IPS DF 6.9 (cell line): ENCODE results near the gene CBS.
A peak's percentile ranks its signal among the peaks of the same experiment; 100 is the strongest.
"Not testable (repeated sequence)": the region's sequence is repeated elsewhere in the genome, so short reads cannot be mapped to it uniquely, and the experiment has no call there.

Experiments used
- DNase-seq: peaks from one replicate; pipeline ENCODE4 v3.0.0-alpha.2; 2013; ENCODE audit warnings: low read depth, low spot score
- H3K27ac ChIP-seq: one replicate; pipeline ENCODE4 v1.5.1; 2013; ENCODE audit warnings: low read length, control low read depth
- H3K27me3 ChIP-seq: 2 replicates; pipeline ENCODE4 v1.6.1; 2013; ENCODE audit warnings: mild to moderate bottlenecking, low read length; ENCODE audit not compliant: control insufficient read depth, insufficient read depth
- H3K36me3 ChIP-seq: 2 replicates; pipeline ENCODE4 v1.6.1; 2013; ENCODE audit warnings: low read length; ENCODE audit not compliant: control insufficient read depth, insufficient read depth
- H3K4me1 ChIP-seq: 2 replicates; pipeline ENCODE4 v1.6.1; 2013; ENCODE audit warnings: low read length; ENCODE audit not compliant: control insufficient read depth, insufficient read depth
- H3K4me3 ChIP-seq: 2 replicates; pipeline ENCODE4 v1.5.1; 2013; ENCODE audit warnings: mild to moderate bottlenecking, low read length
- H3K9me3 ChIP-seq: 2 replicates; pipeline ENCODE4 v1.6.1; 2013; ENCODE audit warnings: low read length, inconsistent platforms; ENCODE audit not compliant: control insufficient read depth, insufficient read depth
- WGBS: extraction: QIAGEN DNeasy Blood & Tissue Kit; methylation state at CpG from one replicate; pipeline ENCODE4 v1.1.7; 2013; ENCODE audit warnings: mixed read lengths, missing lambda C conversion rate; ENCODE audit not compliant: insufficient read length, insufficient coverage; 5-methylcytosine and 5-hydroxymethylcytosine counted together

CBS gene

DNA sequence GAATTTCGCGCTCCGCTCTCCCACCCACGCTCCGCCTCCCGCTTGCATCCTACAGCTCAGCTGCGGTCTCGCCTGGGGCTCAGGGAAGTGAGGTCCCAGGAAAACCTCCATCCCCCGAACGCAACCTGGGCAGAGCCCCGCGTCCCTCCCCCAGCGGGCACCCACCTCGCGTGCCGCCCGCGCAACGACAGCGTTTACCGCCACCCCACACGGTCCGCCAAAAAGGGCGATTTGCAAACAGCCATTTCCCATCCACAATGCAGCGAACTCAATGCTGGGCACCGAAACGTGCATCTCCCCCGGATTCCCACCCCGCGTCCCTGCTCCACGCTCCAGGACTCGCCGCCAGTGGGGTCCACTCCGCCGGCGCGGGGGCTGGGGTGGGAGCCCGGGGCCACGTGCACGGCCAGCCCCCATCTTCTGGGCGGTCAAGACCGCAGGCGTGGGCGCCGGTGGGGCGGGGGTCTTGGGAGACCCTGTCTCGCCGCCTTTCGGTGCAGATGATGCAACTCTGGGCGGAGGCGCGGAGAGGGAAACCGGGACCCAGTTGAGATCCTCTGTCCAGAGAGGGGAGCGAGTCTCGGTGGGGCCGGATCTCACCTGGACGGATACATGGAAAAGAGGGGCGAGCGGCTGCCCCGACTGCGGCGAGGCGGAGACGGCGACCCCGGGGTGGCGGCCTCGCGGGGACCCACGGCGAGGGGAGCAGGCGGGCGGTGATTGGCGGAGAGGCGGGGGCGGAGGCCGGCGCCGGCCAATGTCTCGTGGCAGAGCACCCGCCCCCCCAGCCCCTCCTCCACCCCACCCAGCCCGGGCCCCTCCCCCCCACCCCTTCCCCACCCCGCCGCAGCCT is at the start of gene CBS:
Gene CBS, minus strand, starts transcription at position 666 of the 853 bp plus-strand sequence. CDS start 3,642 bp downstream, outside the sequence.
- not testable (repeated sequence) for DNase-seq, H3K4me3 ChIP-seq, H3K9me3 ChIP-seq, H3K36me3 ChIP-seq, H3K4me1 ChIP-seq, H3K27me3 ChIP-seq, H3K27ac ChIP-seq
- no CpG with 5 or more reads among the region's 84 CpGs for WGBS

DNA sequence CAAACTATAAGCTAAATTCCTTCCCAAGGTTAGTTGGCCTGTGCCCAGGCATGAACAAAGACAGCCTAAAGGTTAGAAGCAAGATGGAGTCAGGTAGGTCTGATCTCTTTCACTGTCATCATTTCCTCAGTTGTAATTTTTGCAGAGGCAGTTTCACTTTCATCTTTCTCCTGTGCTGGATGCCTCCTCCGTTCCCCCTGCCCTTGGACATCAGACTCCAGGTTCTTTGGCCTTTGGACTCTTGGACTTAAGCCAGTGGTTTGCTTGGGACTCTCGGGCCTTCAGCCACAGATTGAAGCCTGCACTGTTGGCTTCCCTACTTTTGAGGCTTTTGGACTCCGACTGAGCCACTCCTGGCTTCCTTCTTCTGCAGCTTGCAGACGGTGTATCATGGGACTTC is 40.3 kb upstream of the CBS start:
- H3K27ac ChIP-seq, H3K36me3 ChIP-seq, H3K4me1 ChIP-seq, DNase-seq, H3K27me3 ChIP-seq, H3K4me3 ChIP-seq, H3K9me3 ChIP-seq: not testable (repeated sequence)
- no CpG with 5 or more reads among the region's 4 CpGs for WGBS

DNA sequence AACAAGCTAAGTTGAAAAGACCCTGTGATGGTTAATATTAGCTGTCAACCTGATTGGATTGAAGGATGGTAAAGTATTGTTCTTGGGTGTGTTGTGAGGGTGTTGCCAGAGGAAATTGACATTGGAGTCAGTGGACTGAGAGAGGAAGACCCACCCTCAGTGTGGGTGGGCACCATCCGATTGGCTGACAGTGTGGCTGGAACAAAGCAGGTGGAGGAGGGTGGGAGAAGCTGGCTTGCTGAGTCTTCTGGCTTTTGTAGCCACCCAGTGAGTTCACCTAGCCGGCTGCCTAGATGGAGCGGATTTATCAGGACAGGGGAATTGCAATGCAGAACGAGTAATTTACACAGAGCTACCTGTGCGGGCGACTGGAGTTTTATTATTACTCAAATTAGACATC is 38.8 kb upstream of the CBS start:
- H3K4me1 ChIP-seq, H3K9me3 ChIP-seq, H3K36me3 ChIP-seq, H3K27ac ChIP-seq, DNase-seq, H3K4me3 ChIP-seq, H3K27me3 ChIP-seq: not testable (repeated sequence)
- no CpG with 5 or more reads among the region's 6 CpGs for WGBS

DNA sequence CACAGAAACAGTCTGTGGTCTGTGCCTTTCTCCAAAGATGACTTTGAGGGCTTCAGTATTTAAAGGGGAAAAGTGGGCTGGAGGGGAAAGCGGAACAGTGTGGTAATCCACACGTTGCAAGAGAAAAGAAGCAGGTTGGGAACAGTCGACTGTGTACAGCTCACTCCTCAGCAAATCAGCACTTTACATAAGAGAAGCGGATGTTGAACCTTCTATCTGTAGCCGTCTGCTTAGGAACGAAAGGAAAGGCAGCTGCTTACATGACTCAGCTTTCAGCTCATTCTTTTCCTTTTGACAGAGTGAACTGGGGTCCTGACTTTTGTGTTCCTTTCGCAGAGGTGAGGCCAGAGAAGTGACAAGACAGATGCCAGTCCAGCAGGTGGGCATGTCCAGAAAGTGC is 33.4 kb upstream of the CBS start:
- WGBS: no CpG with 5 or more reads among the region's 7 CpGs
- not testable (repeated sequence) for H3K4me3 ChIP-seq, H3K9me3 ChIP-seq, H3K4me1 ChIP-seq, H3K36me3 ChIP-seq, H3K27me3 ChIP-seq, H3K27ac ChIP-seq, DNase-seq

DNA sequence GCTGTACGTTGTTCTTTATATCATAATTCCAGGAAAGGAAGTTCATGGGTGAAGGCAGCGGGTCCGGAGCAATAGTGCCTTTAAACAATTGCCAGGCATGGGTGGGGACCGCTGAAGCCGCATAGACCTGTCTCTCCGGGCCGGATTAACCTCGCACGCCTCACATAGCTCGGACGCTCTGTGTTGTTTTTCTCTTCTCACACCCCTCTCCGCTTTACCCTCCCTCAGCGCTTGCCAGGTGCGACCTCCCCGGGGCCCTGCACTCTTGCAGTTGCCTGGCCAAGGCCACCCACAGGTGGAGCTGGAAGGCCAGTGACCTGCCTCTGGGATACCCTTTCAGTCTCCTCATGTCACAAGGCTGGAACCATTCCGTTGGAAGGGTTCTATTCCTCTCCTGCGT is 32.5 kb upstream of the CBS start:
- no CpG with 5 or more reads among the region's 17 CpGs for WGBS
- not testable (repeated sequence) for DNase-seq, H3K9me3 ChIP-seq, H3K27ac ChIP-seq, H3K27me3 ChIP-seq, H3K36me3 ChIP-seq, H3K4me3 ChIP-seq, H3K4me1 ChIP-seq

DNA sequence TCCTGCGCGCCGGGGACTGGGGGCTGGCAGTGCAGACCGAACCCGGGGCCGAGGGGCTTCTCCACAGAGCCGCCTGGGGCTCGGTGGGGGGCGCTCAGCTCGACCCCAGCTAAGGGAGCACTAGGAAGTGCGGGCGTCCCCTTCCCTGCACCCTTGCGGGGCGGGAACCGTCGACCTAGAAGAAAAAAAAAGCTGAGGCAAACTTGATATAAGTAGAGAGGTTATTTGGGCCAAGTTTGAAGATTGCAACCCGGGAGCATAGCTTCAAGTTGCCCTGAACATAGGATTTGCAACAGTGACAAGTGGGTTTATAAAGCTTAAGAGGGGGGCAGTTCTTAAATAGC is 32.1 kb upstream of the CBS start:
- H3K9me3 ChIP-seq, H3K4me1 ChIP-seq, DNase-seq, H3K27me3 ChIP-seq, H3K27ac ChIP-seq, H3K4me3 ChIP-seq, H3K36me3 ChIP-seq: not testable (repeated sequence)
- no CpG with 5 or more reads among the region's 17 CpGs for WGBS

DNA sequence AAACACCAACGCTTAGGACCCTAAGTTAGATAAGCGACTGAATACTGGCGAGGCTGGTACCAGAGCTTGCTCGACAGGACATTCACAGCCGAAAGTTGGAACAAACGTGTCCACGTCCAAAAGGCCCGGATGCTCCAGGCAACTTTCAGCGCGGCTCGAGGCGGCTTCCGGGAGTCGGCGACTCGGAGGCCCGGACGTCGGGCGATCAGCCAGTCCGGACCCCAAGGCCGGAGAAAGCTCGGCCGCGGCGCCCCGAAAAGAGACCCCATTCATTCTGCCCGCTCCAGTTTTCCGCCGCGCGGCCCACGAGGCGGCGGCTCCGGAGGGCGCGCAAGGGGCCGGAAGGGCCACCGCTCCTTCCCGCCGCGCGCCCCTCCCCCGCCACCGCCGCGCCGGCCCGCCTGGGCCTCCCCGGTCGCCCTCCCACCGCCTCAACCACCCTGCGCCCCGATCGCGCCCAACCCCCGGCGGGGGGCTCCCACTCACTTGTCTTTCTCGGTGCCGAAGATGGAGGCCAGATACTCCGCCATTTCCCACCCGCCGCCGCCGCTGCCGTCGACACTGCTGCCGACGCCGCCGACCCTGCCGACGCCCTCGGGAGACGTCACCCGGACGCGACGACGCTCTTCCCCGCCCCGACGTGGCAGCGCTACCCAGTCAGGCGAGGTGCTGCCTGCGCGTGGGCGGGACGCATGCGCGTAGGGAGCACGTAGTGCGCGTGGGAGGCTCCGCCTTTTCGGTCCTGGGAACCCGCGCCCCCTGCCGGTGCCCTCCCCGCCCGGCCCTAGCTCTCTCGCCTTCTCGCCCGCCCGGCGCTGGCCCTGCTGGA is 31.5 kb upstream of the CBS start, which contains the start of gene U2AF1:
Gene U2AF1, minus strand, starts transcription at position 606 of the 829 bp plus-strand sequence. Its CDS starts 76 bp downstream, at position 530.
- not testable (repeated sequence) for H3K9me3 ChIP-seq, H3K27ac ChIP-seq, H3K4me1 ChIP-seq, H3K36me3 ChIP-seq, DNase-seq, H3K27me3 ChIP-seq
- WGBS: no CpG with 5 or more reads among the region's 107 CpGs
- peak within 1 kb of the TSS; percentile 78; the same call in 1 of the 2 replicates for H3K4me3 ChIP-seq

DNA sequence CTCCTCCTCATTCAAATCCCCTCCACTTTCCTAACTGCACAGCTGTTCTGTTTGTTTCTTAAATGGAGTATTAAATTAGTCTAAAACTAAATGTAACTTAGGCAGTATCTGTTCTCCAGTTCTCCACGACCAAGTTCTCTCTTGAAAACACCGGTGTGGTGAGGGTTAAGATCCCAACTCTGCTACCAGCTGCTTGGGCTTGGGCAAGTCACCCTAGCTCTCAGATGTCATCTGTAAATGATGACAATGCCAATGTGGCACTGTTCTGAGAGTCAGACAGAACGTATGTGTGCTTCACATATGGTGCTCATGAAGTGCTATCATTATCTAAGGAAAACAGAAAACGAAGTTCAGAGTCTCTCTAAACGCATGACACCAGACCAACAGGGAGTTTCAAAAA is 29.0 kb upstream of the CBS start:
- not testable (repeated sequence) for H3K4me1 ChIP-seq, DNase-seq, H3K4me3 ChIP-seq, H3K36me3 ChIP-seq, H3K27ac ChIP-seq, H3K9me3 ChIP-seq, H3K27me3 ChIP-seq
- WGBS: no CpG with 5 or more reads among the region's 5 CpGs

DNA sequence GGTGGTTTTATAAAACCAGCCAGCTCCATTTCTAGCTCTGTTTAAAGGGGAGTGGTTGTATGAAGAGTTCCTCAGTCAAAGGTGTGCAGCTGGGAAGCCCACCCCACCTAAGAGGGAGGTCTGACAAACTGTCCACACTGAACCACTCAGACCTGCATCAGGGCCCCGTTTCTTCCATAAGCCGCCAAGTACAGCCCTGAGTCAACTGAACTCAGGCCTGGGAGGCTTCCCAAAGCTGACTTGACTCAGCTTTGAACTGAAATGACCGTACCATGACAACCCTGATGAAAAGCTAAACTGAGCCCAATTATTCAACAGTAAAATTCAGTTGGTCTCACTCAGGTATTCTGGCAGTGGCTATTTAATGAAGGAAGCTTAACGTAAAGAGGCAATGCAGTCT is 26.6 kb upstream of the CBS start:
- not testable (repeated sequence) for H3K36me3 ChIP-seq, H3K4me1 ChIP-seq, H3K9me3 ChIP-seq, H3K27me3 ChIP-seq, DNase-seq, H3K27ac ChIP-seq, H3K4me3 ChIP-seq
- no CpG with 5 or more reads among the region's 4 CpGs for WGBS

DNA sequence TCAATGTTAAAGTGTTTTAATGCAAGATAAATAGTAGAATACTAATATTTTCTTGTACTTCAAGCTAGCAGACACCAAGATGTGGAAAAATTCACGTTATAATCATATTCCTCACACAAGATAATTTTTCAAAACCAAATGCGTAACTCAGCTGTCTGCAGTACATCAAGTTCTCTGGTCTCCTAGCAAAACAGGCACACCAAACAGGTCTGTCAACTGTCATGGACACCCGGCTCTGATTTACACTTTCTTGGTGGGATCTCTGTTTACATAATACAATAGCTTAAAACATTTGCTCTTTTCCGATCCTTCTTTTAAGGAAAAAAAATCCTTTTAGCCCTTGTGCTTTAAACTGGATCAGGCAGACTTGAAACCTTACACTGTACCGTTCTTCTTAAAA is 26.0 kb upstream of the CBS start:
- WGBS: no CpG with 5 or more reads among the region's 5 CpGs
- H3K4me3 ChIP-seq, H3K9me3 ChIP-seq, DNase-seq, H3K4me1 ChIP-seq, H3K27ac ChIP-seq, H3K36me3 ChIP-seq, H3K27me3 ChIP-seq: not testable (repeated sequence)
